ENCODE results near the gene LTB4R.

DNA sequence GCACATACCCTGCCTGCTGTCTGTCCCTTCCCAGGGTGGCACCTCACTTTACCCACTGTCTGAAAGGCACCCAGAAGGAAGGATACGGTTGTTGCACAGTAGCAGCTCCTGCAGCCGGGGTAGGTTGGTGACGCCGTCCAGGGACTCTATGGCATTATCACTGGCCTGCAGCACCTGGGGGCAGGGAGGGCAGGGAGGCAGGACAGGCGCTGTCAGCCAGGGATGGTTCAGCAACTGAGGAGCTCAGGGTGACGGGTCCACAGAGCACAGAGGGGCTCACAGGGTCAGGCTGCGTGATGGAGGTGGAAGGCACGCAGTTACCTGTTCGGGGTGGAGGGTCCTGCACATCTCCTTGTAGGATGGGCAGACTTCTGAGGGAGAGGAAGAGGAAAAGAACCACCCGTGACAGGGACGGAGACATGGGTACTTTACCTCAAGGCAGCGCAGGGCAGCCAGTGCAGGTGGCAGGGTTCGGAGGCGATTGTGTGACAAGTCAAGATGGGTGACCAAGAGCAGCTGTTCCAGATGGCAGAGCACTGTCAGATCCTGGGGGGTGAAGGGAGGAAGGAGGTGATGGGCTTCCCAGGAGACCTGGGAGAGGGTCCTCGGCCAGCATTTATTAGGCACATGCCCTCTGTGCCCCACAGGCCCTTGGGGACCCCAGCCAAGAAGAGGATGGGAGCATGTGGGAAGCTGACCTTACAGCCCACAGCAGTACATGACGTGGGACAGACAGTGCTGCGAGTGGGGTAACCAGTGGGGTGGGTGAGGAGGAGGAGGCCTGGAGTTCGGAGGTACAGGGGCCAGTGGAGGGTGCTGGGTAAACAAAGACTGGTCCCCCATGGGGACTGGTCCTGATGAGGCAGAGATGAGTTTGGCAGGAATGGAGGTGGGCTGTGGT, 44.7 kb upstream of the LTB4R start:
- TF ChIP-seq TGIF2 (CRISPR knock-in tag; IDR thresholded peaks at IDR 0.05) (no peak), MXD1 (CRISPR knock-in tag; IDR thresholded peaks at IDR 0.05; ENCODE audit: borderline replicate concordance, poor library complexity, severe bottlenecking) (no peak), ATF7 (IDR thresholded peaks at IDR 0.05) (no peak), THRAP3 (IDR thresholded peaks at IDR 0.05; ENCODE audit: borderline replicate concordance) (no peak), TRIM24 (IDR thresholded peaks at IDR 0.05) (no peak), CEBPG (CRISPR knock-in tag; IDR thresholded peaks at IDR 0.05) (no peak), CEBPG (tag; conservative IDR thresholded peaks at IDR 0.05 in 1 of 2, IDR thresholded peaks at IDR 0.05 in 1 of 2) (no peak), RB1 (IDR thresholded peaks at IDR 0.05; ENCODE audit: low read depth) (no peak), NFIC (IDR thresholded peaks at IDR 0.05) (no peak), KAT7 (CRISPR knock-in tag; IDR thresholded peaks at IDR 0.05; ENCODE audit: borderline replicate concordance) (no peak)

All from K562 (cell line).